Mucosa of descending colon (tissue), 3 donors: Measurements from ENCODE around the gene NUP98. TPM values are rescaled to one million over a fixed set of nuclear protein-coding genes. Genes with fewer than 3 reads are reported as not detected.

Experiments used
- ATAC-seq: fragments of 200-7000 bp; cut with Tn5 transposase; one replicate; pipeline ENCODE4 v1.9.1; 2020; ENCODE audit warnings: mild to moderate bottlenecking, moderate library complexity
- DNase-seq, 3 donors: peaks; one replicate each; pipeline ENCODE4 v3.0.0-alpha.2; 2020
- H3K36me3 ChIP-seq: fragments of 200-600 bp; one replicate; pipeline ENCODE4 v1.8.0; 2021; ENCODE audit warnings: low read depth, mild to moderate bottlenecking
- H3K4me1 ChIP-seq: fragments of 200-600 bp; one replicate; pipeline ENCODE4 v1.8.0; 2021; ENCODE audit warnings: low read depth, mild to moderate bottlenecking
- H3K4me3 ChIP-seq: fragments of 200-600 bp; one replicate; pipeline ENCODE4 v1.8.0; 2021; ENCODE audit warnings: mild to moderate bottlenecking
- H3K9me3 ChIP-seq: fragments of 200-600 bp; one replicate; pipeline ENCODE4 v1.8.0; 2021; ENCODE audit warnings: mild to moderate bottlenecking
- CTCF ChIP-seq: fragments of 200-600 bp; IDR thresholded peaks from one replicate; pipeline ENCODE4 v1.8.0; 2022; ENCODE audit warnings: antibody characterized with exemption, mild to moderate bottlenecking
- intact Hi-C, 2 donors: fragments of 100-400 bp; cut with DNase I in 1 of 2; cut with micrococcal nuclease in 1 of 2; formaldehyde crosslinking; loops; one replicate each; pipeline versions ENCODE4 v1.11.0 to v1.11.1; 2022; cut with DNase I, micrococcal nuclease
- total RNA-seq, 3 donors: library from RNA; stranded (reverse); fragmentation: NEBNext Ultra II Directional in 2 of 3; extraction: Animal tissue kit (Norgen Biotek cat#: 25700) in 2 of 3; gene quantifications; one replicate each; pipeline versions ENCODE4 v1.2.1 to v1.2.4, GENCODE V29; 2021 to 2023
- donor health status: DM: no; HTN: no; CAD: no; lungs with moderate emphysema.
- donor health status: DM: no; HTN: no; CAD: no.
- donor health status: DM: no; HTN: yes; CAD: no.

Gene NUP98
- total RNA-seq, 3 donors from 2014 or later: 53.7 to 69.7 (median 60.6) TPM

- H3K4me3 ChIP-seq: no peak overlapping the region
- TF ChIP-seq CTCF: no peak
- intact Hi-C loops: no loop called here
- no peaks in the 10 kb centered on the region for H3K9me3 ChIP-seq
- H3K4me1 ChIP-seq: no peaks in the 10 kb centered on the region
- ATAC-seq: peak; percentile 60
- no peak for DNase-seq
- peaks cover 3% of the 10 kb centered on the region for H3K36me3 ChIP-seq
Measured at GRCh38 chr11:3723014-3723708, 74.2 kb downstream of the NUP98 start.

- TF ChIP-seq CTCF: no peak
- no peaks in the 10 kb centered on the region for H3K9me3 ChIP-seq
- intact Hi-C loops: no loop called here
- peak; percentile 56 for ATAC-seq
- H3K4me1 ChIP-seq: no peaks in the 10 kb centered on the region
- peaks cover 3% of the 10 kb centered on the region for H3K36me3 ChIP-seq
- no peak for DNase-seq
- H3K4me3 ChIP-seq: no peak overlapping the region
Measured at GRCh38 chr11:3722100-3722499, 75.3 kb downstream of the NUP98 start.

GRCh38 chr11:3720997-3721396 lies 76.4 kb downstream of the NUP98 start:
- ATAC-seq: no peak
- no peak for DNase-seq
- intact Hi-C loops: no loop called here

GRCh38 chr11:3712274-3712673 lies 85.1 kb downstream of the NUP98 start:
- Histone ChIP-seq H3K9me3 (no peaks in the 10 kb centered on the region), H3K4me3 (no peak overlapping the region), H3K4me1 (no peaks in the 10 kb centered on the region), H3K36me3 (peaks cover 8% of the 10 kb centered on the region)
- intact Hi-C loops: no loop called here
- ATAC-seq (no peak), DNase-seq (no peak)
- TF ChIP-seq CTCF: no peak

More at GRCh38 chr11:3720997-3721396, 76.4 kb downstream of the NUP98 start:
- Histone ChIP-seq H3K4me3 (no peak overlapping the region), H3K36me3 (peaks cover 3% of the 10 kb centered on the region), H3K4me1 (no peaks in the 10 kb centered on the region), H3K9me3 (no peaks in the 10 kb centered on the region)
- no peak for TF ChIP-seq CTCF

- no peak overlapping the region for H3K4me3 ChIP-seq
- no peaks in the 10 kb centered on the region for H3K4me1 ChIP-seq
- H3K9me3 ChIP-seq: no peaks in the 10 kb centered on the region
- no peak for TF ChIP-seq CTCF
- H3K36me3 ChIP-seq: peaks cover 8% of the 10 kb centered on the region
- no peak for DNase-seq
- ATAC-seq: no peak
- intact Hi-C loops: no loop called here
Measured at GRCh38 chr11:3710485-3711259, 86.7 kb downstream of the NUP98 start.
